HG03558 (cell line): ENCODE results near the gene CTNNA2.

Source experiments
- ATAC-seq: cut with Tn5 transposase; IDR thresholded peaks from one replicate; pipeline ENCODE4 v1.9.1; 2021; ENCODE audit warnings: moderate number of reproducible peaks; ENCODE audit not compliant: unreplicated experiment; ENCODE audit errors: extremely low read depth

The CTNNA2 gene

GRCh38 chr2:79611448-79612016 lies 98.7 kb downstream of the CTNNA2 start:
- ATAC-seq, result no peak

DNA sequence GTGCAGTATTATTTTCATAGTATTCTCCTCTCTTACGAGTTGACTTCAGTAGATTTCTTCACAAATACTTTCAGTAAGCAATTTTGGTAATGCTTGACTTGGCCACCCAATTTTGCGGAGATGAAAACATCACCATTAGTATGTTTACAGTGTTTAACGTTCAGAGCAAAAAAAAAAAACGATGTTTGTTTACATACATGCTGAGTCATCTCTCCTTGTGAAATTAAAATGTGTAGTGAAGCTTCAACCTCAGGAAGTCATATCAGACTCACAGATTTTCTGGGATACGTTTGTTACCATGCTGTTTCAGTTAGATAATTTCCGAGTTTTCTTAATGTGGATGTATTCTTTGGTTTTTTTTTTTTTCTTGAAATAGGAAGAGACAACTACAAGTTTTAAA lies 100.1 kb downstream of the CTNNA2 start:
- no peak for ATAC-seq

- ATAC-seq, result no peak
Measured at GRCh38 chr2:79619442-79619841, 106.6 kb downstream of the CTNNA2 start.

GRCh38 chr2:79619976-79620375 lies 107.1 kb downstream of the CTNNA2 start:
- ATAC-seq, result no peak

- no peak for ATAC-seq
Measured at GRCh38 chr2:79620679-79621078, 107.8 kb downstream of the CTNNA2 start.

DNA sequence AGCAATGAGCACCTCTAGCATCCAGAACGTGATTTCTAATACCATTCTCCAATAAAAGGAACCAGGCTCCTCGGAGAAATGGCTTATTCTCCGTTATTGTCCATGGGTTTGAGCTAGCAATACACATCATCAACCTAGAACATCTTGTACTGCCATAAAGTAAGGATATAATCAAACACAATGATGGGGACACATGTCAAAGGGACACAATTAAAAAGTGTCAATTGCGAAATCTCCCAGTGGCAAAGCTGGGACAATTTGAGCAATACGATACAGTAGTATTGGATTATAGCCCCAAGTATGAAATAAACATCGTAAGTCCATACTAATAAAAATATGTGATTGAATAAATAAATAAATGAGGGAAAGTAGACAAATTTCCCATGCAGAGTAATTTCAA lies 108.4 kb downstream of the CTNNA2 start:
- no peak for ATAC-seq

DNA sequence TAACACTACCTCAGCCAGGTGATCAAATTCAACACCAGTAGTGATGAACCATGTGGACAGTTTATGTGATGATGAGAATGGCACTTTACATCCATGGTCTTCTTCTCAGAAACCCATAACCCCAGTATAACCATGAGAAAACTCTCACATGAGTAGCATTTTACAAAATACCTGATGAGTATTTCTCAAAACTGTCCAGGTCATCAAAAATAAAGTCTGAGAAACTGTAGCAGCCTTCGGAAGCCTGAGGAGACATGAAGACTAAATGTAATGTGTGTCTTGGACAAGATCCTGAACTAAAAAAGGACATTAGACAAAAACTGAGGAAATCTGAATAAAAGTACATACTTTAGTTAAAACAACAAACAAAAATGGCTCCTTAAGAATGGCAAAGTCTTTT lies 108.9 kb downstream of the CTNNA2 start:
- no peak for ATAC-seq

DNA sequence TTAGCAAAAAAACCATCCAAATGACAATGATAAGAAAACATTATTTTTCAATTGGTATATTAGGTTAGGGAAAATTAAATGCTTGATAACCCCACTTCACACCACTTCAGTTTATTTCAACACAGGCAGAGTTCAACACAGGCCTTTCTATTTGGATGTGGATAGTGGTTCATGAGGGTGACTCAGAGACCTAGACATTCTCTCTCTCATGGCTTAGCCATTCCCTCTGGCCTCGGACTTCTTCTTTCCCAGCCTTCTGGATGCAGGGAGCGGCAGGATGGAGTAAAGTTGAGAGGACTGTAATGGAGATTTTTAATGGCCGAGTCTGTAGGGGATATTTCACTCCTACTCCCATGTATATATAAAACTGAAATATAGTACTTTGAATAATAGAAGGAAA lies 109.7 kb downstream of the CTNNA2 start:
- no peak for ATAC-seq

DNA sequence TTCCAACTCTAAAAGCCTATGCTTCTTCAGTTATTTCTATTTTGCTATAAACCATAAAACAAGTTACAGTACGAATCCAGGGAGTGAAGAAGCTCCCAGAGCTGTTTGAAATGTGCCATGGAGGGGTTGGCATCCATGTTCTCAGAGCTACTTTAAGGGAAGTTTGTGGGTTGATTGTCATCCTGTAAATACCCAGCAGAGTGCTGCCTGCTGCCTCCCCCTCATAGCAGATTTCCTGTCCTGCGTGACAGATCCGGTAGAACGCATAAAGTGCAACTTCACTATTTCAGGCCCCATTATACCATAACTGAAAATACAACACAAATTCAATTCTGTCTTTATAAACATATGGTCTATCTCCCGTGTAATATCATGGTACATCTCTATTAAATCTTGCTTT lies 114.4 kb downstream of the CTNNA2 start:
- no peak for ATAC-seq

DNA sequence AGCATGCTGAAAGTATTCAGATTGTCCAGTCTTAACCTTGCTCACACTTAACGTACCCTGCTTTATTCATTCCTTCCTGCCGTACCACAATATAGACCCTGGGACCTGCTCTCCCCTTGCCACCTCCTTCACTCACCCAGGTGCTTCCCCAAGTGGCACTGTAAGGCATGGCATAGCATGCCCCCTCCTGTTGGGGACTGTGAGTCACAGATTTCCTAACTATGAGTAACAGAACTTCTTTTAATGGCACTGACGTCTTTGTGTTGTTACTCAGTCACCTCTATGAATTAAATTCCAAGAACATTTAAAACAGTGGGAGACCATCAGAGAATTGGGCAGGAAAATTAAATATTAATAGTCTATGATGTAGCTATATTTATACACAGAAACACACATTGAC lies 117.2 kb downstream of the CTNNA2 start:
- no peak for ATAC-seq

DNA sequence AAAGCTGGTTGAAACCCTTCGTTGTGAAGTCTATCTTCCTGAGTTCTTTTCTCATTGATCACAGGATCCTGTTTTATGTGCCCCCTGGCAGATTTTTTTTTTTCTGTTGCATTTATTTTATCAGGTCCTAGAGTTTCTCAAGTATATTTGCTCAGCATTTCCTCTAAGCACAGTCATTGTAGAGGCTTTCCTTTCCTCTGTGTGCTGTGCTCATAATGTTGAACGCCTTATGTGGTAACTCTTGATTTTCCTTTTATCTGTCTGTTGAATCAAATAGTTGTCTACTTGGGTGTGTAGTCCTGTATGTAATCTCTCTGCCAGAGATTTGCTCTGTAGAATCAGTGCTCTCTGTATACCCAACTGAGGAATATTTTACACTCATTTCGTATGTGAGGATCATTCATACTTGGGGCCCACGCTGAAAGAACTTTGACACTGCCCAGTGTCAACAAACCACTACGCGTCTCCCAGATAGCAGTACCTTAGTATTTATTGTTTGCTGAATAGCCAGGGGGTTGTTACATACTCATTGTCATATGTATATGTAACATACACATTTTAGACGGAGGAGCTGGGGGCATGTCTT lies 118.2 kb downstream of the CTNNA2 start:
- no peak for ATAC-seq

- no peak for ATAC-seq
Measured at GRCh38 chr2:79638410-79638809, 125.6 kb downstream of the CTNNA2 start.

GRCh38 chr2:79638954-79639353 lies 126.1 kb downstream of the CTNNA2 start:
- ATAC-seq, result no peak

DNA sequence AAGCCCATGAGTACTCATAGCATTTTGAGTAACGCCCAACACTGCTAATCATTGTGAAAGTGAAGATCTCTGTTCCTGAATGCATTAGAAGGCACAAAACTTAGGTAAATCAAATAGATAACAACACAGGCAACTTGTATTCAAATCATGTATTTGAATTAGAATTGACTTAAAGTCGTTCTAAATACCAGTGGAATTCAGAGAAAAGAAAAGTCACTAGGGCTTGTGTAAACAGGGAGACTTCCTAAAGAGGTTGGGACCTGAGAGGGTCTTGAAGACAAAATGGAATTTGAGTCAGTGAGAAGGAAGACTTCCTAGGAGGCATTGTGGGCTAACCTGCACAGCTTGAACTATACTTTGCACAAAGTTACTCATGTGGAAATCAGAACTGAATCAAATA lies 127.2 kb downstream of the CTNNA2 start:
- no peak for ATAC-seq

DNA sequence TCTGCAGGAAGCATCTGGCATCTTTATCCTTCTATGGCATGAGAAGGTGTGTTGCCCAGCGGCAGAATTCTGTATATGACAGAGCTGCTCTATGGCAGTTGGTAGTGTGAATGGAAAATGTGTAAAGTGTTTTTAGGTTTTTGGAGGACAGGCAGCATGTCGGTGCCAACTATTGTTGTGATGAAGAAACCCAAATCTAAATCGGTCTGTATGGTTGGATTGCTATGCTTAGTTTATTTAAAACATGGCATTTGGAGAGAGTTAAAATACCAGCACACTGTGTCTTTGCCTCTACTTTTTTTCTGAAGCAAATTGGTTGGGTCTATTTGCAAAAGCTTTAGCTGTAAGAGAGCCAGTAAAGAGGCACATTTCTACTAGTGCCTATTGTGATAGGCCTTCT lies 136.7 kb downstream of the CTNNA2 start:
- ATAC-seq, result no peak

GRCh38 chr2:79660557-79660956 lies 147.7 kb downstream of the CTNNA2 start:
- ATAC-seq, result no peak

- ATAC-seq, result no peak
Measured at GRCh38 chr2:79665091-79665490, 152.2 kb downstream of the CTNNA2 start.

GRCh38 chr2:79666430-79666829 lies 153.6 kb downstream of the CTNNA2 start:
- ATAC-seq, result no peak

DNA sequence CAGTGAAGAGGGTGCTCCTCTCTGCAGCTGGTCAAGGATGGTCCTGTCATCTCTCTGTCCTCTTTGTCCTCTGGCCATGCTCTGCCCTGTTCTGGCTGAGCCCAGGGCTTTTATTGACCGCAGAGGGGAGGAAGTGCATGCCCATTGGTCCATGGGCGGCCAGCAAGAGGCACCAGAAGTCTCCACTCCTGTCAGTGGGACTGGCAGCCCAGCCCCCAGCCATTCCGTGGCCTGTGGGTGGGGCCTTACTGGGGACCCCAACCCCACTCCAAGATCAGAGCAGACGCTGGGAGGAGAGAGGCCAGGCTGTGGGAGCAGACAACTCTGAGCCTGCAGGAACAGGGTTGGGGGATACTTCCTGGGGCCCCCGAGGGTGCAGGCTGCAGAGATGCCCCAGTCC lies 156.9 kb downstream of the CTNNA2 start:
- no peak for ATAC-seq

DNA sequence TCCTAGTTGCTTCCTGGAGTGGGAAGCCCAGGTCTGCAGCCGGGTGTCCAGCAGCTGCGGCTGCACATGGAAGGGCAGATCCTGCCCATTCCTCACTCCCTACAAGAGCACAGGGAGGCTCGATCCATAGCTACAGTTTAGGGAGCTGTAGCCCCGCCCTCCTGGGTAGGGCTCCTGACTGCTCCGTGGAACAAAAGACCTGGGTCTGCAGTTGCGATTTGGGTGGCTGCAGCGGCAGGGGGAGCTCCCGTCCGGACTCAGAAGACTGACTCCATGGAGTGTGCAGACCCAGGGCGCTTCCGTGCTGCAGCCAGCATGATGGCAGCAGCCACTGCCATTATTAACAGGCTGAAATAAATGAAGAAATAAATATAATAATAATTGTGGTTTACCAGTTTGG lies 157.3 kb downstream of the CTNNA2 start:
- no peak for ATAC-seq

DNA sequence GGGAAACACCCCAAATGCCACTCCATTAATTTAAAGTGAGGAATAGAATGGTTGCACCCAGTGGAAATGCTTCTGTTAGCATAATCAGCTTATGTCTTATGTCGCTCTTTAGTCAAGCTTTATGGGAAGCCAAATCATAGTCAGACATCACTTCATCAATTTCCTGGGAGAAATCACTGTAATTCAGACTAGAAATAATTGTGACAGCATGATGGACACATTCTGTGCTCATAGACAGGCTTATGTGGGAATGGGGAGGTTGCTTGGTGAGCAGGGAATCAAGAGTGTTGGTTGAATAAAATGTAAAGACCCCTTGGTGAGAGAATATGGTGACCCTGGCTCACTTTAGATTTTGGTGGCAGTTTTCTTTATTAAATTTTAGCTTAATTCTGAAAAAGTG lies 174.0 kb downstream of the CTNNA2 start:
- no peak for ATAC-seq

- ATAC-seq, result no peak
Measured at GRCh38 chr2:79695248-79695647, 182.4 kb downstream of the CTNNA2 start.

- ATAC-seq, result no peak
Measured at GRCh38 chr2:79697200-79697599, 184.3 kb downstream of the CTNNA2 start.
